ENCODE results near the gene DPF3.

Gene DPF3

GRCh38 chr14:72800296-72800695 is 93.6 kb downstream of the DPF3 start:
- Mint-ChIP-seq H3K27ac (no peak overlapping the region), H3K9me3 (peaks cover 3% of the 10 kb centered on the region), H3K36me3 (ENCODE audit: low read depth) (peaks cover 9% of the 10 kb centered on the region), H3K4me1 (ENCODE audit: low read depth) (peaks cover 20% of the 10 kb centered on the region), H3K4me3 (no peak overlapping the region), H3K27me3 (ENCODE audit: low read depth) (no peaks in the 10 kb centered on the region)

DNA sequence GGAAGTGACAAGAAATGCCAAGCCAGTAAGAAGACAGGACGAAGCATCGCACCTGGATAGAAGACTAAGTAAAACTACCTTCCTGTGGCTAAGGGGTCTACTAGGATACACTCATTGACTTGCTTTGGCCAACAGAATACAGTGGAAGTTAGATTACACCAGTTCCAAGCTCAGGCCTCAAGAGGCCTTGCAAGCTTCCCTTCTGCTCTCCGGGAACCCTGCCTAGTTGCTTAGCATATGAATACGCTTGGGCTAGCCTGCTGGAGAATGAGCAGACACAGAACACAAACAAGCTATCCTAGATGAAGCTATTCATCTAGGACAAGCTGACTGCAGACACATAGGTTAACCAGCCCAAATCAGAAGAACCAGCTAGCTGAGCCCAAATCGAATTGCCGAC is 97.0 kb downstream of the DPF3 start:
- peaks cover 18% of the 10 kb centered on the region for H3K4me1 Mint-ChIP-seq (ENCODE audit: low read depth)
- H3K36me3 Mint-ChIP-seq (ENCODE audit: low read depth): peaks cover 9% of the 10 kb centered on the region
- H3K27me3 Mint-ChIP-seq (ENCODE audit: low read depth): no peaks in the 10 kb centered on the region
- H3K9me3 Mint-ChIP-seq: peaks cover 3% of the 10 kb centered on the region
- no peak overlapping the region for H3K4me3 Mint-ChIP-seq
- H3K27ac Mint-ChIP-seq: no peak overlapping the region

DNA sequence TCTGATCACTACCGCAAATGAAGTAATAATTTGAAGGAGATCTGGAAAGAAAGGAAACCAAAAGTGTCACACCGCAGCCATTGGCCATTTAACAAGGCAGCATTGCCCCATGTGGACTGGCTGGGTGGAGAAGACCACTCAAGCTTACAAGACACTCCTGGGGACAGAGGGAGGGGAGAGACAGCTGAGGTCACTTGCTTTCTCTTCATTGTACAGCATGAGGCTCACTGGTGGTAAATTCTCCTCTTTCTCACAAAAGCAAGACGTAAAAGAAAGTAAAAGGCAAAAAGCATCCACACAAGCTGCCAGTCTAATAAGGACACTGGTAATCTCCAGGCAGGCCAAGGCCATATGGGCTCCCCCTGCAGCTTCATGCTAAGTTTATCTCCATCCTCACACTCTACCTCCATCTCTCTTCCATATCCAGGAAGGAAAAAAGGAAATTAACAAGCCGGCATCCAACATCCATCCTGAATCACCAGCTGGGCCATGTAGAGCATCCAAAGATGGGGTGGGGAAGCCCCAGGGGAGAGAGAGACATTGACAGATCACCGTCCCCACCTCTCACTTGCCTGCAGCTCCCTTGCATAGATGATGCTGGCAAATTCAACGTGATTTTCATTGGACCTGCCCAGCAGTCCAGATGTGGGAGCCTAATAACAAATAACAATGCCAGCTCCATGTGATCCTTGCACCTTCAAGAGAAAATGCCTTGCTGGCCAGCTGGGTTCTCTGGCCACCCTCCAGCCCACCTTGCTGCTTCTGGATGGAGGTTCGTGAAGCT is 100.6 kb downstream of the DPF3 start:
- H3K36me3 Mint-ChIP-seq (ENCODE audit: low read depth): no peaks in the 10 kb centered on the region
- H3K27me3 Mint-ChIP-seq (ENCODE audit: low read depth): no peaks in the 10 kb centered on the region
- no peak overlapping the region for H3K27ac Mint-ChIP-seq
- H3K9me3 Mint-ChIP-seq: no peaks in the 10 kb centered on the region
- H3K4me1 Mint-ChIP-seq (ENCODE audit: low read depth): peaks cover 5% of the 10 kb centered on the region
- H3K4me3 Mint-ChIP-seq: no peak overlapping the region

- Mint-ChIP-seq H3K4me1 (ENCODE audit: low read depth) (peaks cover 9% of the 10 kb centered on the region), H3K4me3 (no peak overlapping the region), H3K9me3 (no peaks in the 10 kb centered on the region), H3K36me3 (ENCODE audit: low read depth) (no peaks in the 10 kb centered on the region), H3K27me3 (ENCODE audit: low read depth) (no peaks in the 10 kb centered on the region), H3K27ac (no peak overlapping the region)
Measured at GRCh38 chr14:72792051-72792788, 101.7 kb downstream of the DPF3 start.

DNA sequence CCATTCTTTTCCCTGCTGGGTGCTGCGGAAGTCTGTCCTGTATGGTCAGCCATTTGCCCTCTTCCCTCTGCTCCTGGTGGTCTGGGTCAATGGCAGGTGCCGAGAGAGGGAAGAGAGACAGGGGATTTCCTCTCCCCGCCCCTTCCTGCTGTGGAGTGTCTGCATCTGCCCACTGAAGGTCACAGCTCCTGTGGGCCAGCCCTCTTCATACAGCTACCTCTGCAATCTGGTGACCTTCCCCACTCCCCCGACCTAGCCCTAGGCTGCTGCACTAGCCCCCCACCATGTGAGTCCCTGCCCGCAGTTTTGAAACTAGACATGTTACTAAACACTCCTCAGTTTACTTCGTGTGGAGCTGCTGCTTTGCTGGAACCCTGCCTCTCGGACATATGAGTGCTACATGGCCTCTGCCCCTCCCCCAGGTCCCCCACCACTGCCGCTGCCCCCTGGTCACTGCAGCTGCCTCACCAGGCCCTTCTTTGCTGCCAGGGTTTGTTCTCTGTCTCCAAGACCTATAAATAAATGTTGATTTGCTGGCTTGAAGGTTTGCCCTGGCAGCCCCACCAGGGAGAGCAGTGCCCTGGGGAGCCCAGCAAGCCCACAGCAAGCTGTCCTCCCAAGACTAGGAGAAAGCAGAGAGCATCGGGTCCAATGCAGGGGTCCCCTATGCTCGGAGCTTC is 102.9 kb downstream of the DPF3 start:
- Mint-ChIP-seq H3K27me3 (ENCODE audit: low read depth) (no peaks in the 10 kb centered on the region), H3K4me1 (ENCODE audit: low read depth) (peaks cover 9% of the 10 kb centered on the region), H3K36me3 (ENCODE audit: low read depth) (no peaks in the 10 kb centered on the region), H3K4me3 (no peak overlapping the region), H3K27ac (peak overlapping the region; percentile 32), H3K9me3 (no peaks in the 10 kb centered on the region)

DNA sequence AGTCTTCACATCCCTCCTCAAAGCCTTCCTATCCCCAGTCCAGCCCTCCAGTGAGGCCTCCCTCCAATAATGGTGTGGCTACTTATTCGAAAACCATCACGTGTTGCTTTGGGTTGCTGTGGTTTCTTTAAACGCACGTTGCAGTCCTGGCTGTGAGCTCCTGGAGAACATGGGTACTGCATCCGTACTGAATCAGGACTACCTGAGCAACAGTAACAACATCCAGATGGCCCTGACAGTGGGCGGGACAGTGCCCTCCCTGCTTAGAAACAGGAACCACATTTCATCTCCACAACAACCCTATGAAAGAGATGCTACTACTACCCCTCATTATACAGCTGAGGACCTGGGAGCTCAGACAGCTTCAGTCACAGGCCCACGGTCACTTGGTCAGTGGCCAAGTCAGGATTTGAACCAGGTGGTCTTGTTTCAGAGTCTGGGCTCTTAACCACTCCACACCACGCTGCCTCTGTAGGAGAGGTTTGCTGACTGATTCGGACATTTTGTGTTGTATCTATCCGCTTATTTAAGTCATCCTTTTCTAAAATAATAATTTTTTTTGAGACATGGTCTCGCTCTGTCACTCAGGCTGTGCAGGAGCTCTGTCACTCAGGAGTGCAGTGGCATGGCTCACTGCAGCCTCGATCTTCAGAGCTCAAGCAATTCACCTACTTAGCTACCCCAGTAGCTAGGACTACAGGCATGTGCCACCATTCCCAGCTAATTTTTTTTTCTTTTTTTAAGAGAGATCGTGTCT is 104.8 kb downstream of the DPF3 start:
- Mint-ChIP-seq H3K27ac (no peak overlapping the region), H3K36me3 (ENCODE audit: low read depth) (no peaks in the 10 kb centered on the region), H3K27me3 (ENCODE audit: low read depth) (no peaks in the 10 kb centered on the region), H3K4me3 (no peak overlapping the region), H3K4me1 (ENCODE audit: low read depth) (peaks cover 9% of the 10 kb centered on the region), H3K9me3 (no peaks in the 10 kb centered on the region)

DNA sequence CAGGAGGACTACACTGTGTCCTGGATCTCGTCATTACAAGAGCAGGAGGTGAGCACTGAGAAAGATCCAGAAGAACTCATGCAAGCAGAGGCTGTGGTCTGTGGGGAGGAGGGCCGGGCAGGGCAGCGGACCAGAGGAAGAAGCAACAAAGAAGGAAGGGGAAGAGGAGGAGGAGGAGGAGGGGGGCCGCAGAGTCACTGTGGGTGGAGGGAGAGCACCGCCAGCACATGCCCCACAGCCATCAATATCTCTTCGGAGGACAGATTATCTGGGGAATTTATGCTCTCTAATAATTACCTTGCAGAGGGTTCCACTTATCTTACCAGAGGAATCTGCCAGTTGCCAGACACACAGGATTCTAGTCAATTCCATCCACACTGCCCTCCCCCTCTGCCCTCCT is 105.6 kb downstream of the DPF3 start:
- Mint-ChIP-seq H3K4me1 (ENCODE audit: low read depth) (peaks cover 9% of the 10 kb centered on the region), H3K27ac (no peak overlapping the region), H3K9me3 (no peaks in the 10 kb centered on the region), H3K27me3 (ENCODE audit: low read depth) (no peaks in the 10 kb centered on the region), H3K4me3 (no peak overlapping the region), H3K36me3 (ENCODE audit: low read depth) (no peaks in the 10 kb centered on the region)

DNA sequence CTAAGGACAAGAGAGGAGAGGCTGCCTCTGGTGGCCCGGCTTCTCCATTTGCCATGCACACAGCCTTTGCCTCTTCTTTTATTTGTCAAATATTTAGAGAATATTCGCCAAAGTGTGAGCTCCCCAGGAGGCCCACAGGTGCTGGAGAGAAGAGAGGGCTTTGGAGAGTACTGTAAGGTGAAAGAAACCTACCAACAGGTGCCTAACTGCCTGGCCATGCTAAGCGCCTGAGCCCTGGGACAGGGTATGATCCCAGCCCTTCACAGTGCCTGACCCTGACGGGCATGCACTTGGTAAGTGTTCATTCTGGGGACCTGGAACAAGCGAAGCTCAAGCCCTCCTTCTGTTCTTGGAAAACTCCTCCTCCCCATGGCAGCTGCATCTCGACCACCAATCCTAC is 106.1 kb downstream of the DPF3 start:
- no peaks in the 10 kb centered on the region for H3K9me3 Mint-ChIP-seq
- peaks cover 9% of the 10 kb centered on the region for H3K4me1 Mint-ChIP-seq (ENCODE audit: low read depth)
- peaks cover 1% of the 10 kb centered on the region for H3K36me3 Mint-ChIP-seq (ENCODE audit: low read depth)
- no peaks in the 10 kb centered on the region for H3K27me3 Mint-ChIP-seq (ENCODE audit: low read depth)
- H3K4me3 Mint-ChIP-seq: no peak overlapping the region
- H3K27ac Mint-ChIP-seq: no peak overlapping the region

- Mint-ChIP-seq H3K4me3 (no peak overlapping the region), H3K9me3 (no peaks in the 10 kb centered on the region), H3K27ac (no peak overlapping the region), H3K36me3 (ENCODE audit: low read depth) (peaks cover 3% of the 10 kb centered on the region), H3K27me3 (ENCODE audit: low read depth) (no peaks in the 10 kb centered on the region), H3K4me1 (ENCODE audit: low read depth) (peaks cover 9% of the 10 kb centered on the region)
Measured at GRCh38 chr14:72786378-72787350, 107.2 kb downstream of the DPF3 start.

DNA sequence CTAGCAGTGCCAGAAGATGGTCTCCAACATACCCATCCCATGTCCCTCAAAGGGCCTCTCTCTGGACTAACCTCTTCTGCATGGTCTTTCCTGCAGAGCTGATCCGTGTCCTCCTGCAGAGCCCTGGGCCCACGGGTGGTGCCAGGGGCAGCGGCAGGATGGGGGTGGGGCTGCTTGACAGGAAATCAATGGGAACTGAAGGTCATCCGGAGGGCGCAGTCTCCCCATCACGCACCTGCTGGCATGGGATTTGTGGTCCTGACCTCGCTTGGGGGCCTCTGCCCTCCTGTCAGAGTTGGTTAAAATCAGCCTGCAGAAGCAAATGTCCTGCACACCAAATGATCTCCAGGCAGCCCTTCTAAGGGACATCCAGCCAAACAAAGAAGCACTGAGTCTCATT is 110.2 kb downstream of the DPF3 start:
- H3K4me1 Mint-ChIP-seq (ENCODE audit: low read depth): peaks cover 3% of the 10 kb centered on the region
- no peak overlapping the region for H3K27ac Mint-ChIP-seq
- H3K36me3 Mint-ChIP-seq (ENCODE audit: low read depth): peaks cover 7% of the 10 kb centered on the region
- peaks cover 7% of the 10 kb centered on the region for H3K9me3 Mint-ChIP-seq
- H3K27me3 Mint-ChIP-seq (ENCODE audit: low read depth): peaks cover 4% of the 10 kb centered on the region
- H3K4me3 Mint-ChIP-seq: no peak overlapping the region

- Mint-ChIP-seq H3K36me3 (ENCODE audit: low read depth) (peaks cover 10% of the 10 kb centered on the region), H3K4me1 (ENCODE audit: low read depth) (no peaks in the 10 kb centered on the region), H3K27ac (no peak overlapping the region), H3K27me3 (ENCODE audit: low read depth) (peaks cover 4% of the 10 kb centered on the region), H3K4me3 (no peak overlapping the region), H3K9me3 (peaks cover 12% of the 10 kb centered on the region)
Measured at GRCh38 chr14:72782817-72783216, 111.1 kb downstream of the DPF3 start.

DNA sequence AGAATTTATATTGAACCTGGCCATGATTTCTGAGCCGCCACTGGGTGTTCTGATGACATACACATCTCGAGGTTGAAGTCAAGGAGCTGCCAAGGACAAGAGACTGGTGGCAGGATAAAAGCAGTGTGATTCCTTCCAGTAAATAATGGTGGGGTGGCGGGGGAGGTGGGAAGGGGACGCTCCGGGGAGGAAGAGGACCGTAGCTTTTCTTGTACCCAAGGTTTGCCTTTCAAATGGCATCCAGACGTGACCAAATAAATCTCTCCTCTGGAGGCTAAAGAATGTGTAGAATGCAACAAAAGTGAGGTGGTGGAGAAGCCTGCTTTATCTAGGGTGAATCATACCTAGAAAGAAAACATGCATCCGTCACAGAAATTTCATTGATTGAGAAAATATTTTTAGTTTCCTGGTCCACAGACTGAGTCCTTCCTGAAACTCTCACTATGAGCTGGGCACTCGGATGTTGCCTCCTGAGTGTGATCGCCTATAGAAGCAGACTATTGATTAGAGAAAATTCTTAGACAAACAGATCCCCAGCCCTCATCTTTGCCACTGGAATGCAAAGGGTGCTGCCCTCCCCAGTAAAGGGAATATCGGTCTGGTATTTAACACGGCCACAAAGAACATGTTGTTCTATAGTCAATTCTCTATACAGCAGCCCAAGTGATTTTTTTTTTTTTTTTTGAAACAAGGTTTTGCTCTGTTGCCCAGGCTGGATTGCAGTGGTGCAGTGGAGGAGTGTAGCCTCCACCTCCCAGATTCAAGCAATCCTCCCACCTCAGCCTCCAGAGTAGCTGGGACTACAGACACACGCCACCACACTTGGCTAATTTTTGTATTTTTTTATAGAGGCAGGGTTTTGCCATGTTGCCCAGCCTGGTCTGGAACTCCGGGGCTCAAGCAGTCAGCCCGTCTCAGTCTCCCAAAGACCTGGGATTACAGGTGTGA is 112.1 kb downstream of the DPF3 start:
- no peak overlapping the region for H3K4me3 Mint-ChIP-seq
- peaks cover 20% of the 10 kb centered on the region for H3K36me3 Mint-ChIP-seq (ENCODE audit: low read depth)
- H3K27me3 Mint-ChIP-seq (ENCODE audit: low read depth): peaks cover 4% of the 10 kb centered on the region
- H3K27ac Mint-ChIP-seq: no peak overlapping the region
- H3K9me3 Mint-ChIP-seq: peaks cover 22% of the 10 kb centered on the region
- peaks cover 9% of the 10 kb centered on the region for H3K4me1 Mint-ChIP-seq (ENCODE audit: low read depth)

DNA sequence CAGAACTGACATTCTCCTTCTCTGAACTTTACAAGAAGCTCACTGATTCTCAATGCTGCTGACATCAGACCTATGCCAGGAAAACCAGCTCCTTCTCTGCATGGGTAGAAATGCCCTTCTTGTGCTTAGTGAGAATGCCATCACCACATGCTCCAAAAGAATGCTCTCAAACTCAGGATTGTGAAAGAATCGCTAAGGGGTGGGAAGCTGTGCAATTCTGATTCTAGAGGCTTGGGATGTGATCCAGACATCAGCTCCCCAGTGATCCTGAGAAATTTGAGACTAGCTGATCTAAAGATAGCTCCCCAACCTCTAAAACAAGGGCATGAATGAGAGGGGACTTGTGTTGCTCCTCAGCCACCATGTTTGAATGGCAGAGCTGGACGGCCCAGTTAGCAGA is 113.2 kb downstream of the DPF3 start:
- no peak overlapping the region for H3K4me3 Mint-ChIP-seq
- no peak overlapping the region for H3K27ac Mint-ChIP-seq
- peaks cover 4% of the 10 kb centered on the region for H3K27me3 Mint-ChIP-seq (ENCODE audit: low read depth)
- peaks cover 23% of the 10 kb centered on the region for H3K36me3 Mint-ChIP-seq (ENCODE audit: low read depth)
- peaks cover 22% of the 10 kb centered on the region for H3K9me3 Mint-ChIP-seq
- H3K4me1 Mint-ChIP-seq (ENCODE audit: low read depth): peaks cover 14% of the 10 kb centered on the region

All from T-helper 1 cell treated with Interleukin-12 subunit alpha and Interleukin-12 subunit beta and Interleukin-4 antibody, amounts not matched to agents 30 μg/mL and 1 μg/mL, for 36 hours (primary cell).